Gastroesophageal sphincter (tissue), 4 donors: ENCODE data around the gene ATG14. TPM values are rescaled to one million over a fixed set of nuclear protein-coding genes. Genes with fewer than 3 reads are reported as not detected.
A peak's percentile ranks its signal among the peaks of the same experiment; 100 is the strongest.

Experiments used
- ATAC-seq: fragments of 150-250 bp; one replicate; pipeline ENCODE4 v1.9.1; 2016; ENCODE audit warnings: mild to moderate bottlenecking, moderate library complexity
- H3K27ac ChIP-seq, 4 donors: fragments of 200-600 bp; sonication (generic) in 3 of 4; 1 replicate in 3 of 4; 2 replicates in 1 of 4; pipeline ENCODE4 v1.5.1; 2016 to 2019
- H3K27me3 ChIP-seq: fragments of 200-600 bp; sonication (generic); one replicate; pipeline ENCODE4 v1.5.1; 2019
- H3K36me3 ChIP-seq, 2 donors: fragments of 200-600 bp; sonication (generic); one replicate each; pipeline ENCODE4 v1.5.1; 2019; ENCODE audit warnings: control low read depth in 1 of 2
- H3K4me1 ChIP-seq, 3 donors: fragments of 200-600 bp; sonication (generic); 1 replicate in 2 of 3; 2 replicates in 1 of 3; pipeline ENCODE4 v1.5.1; 2016 to 2019; ENCODE audit warnings: control low read depth in 2 of 3
- H3K4me3 ChIP-seq, 2 donors: fragments of 200-600 bp; sonication (generic); one replicate each; pipeline ENCODE4 v1.5.1; 2019; ENCODE audit warnings: mild to moderate bottlenecking in 1 of 2, moderate library complexity in 1 of 2
- H3K9me3 ChIP-seq, 3 donors: fragments of 200-600 bp; sonication (generic); one replicate each; pipeline ENCODE4 v1.5.1; 2017 to 2019; ENCODE audit warnings: control low read depth in 2 of 3
- CTCF ChIP-seq, 4 experiments: fragments of 200-600 bp in 2 of 4; fragments of 450-650 bp in 2 of 4; sonication (generic) in 1 of 4; IDR thresholded peaks; one replicate each; pipeline ENCODE4 v1.5.1; 2017 to 2019; ENCODE audit warnings: antibody characterized with exemption in 4 of 4, mild to moderate bottlenecking in 2 of 4, moderate library complexity in 2 of 4
- EP300 ChIP-seq: sonication (generic); formaldehyde crosslinking; IDR thresholded peaks from one replicate; pipeline ENCODE4 v1.6.1; 2017; ENCODE audit warnings: antibody characterized with exemption, mild to moderate bottlenecking
- POLR2A ChIP-seq, 2 donors: fragments of 450-650 bp; IDR thresholded peaks; one replicate each; pipeline ENCODE4 v1.6.1; 2017; ENCODE audit warnings: antibody characterized with exemption in 2 of 2, mild to moderate bottlenecking in 2 of 2, moderate library complexity in 1 of 2
- POLR2AphosphoS5 ChIP-seq: sonication (generic); formaldehyde crosslinking; IDR thresholded peaks from one replicate; pipeline ENCODE4 v1.6.1; 2017; ENCODE audit warnings: antibody characterized with exemption
- WGBS, 2 donors: methylation state at CpG; one replicate each; pipeline ENCODE4 v1.1.5; 2018; ENCODE audit warnings: low coverage in 1 of 2; 5-methylcytosine and 5-hydroxymethylcytosine counted together
- total RNA-seq, 4 donors: library from RNA; depleted of rRNA; stranded (reverse); fragments of >200 nt; gene quantifications; one replicate each; pipeline ENCODE4 v1.1.0, GENCODE V29; 2016

The ATG14 gene
- total RNA-seq, 4 donors from 2014 or later, result 16.4 to 29.9 (median 18.1) TPM

GRCh38 chr14:55433880-55434804, 22.5 kb upstream of the ATG14 start:
- WGBS, 2 donors, result 60 to 73% methylated on average over 2 to 4 of the region's 6 CpGs
- no peak for ATAC-seq
- H3K4me3 ChIP-seq, result no peak overlapping the region
- H3K9me3 ChIP-seq, result no peaks in the 10 kb centered on the region
- no peaks in the 10 kb centered on the region for H3K4me1 ChIP-seq
- H3K27me3 ChIP-seq, result peaks cover 17% of the 10 kb centered on the region
- H3K36me3 ChIP-seq, result no peaks in the 10 kb centered on the region
- TF ChIP-seq CTCF (IDR thresholded peaks at IDR 0.05) (no peak), POLR2A (IDR thresholded peaks at IDR 0.05) (no peak), POLR2AphosphoS5 (no peak), EP300 (no peak)
- H3K27ac ChIP-seq, result no peak overlapping the region

- no peak overlapping the region for H3K4me3 ChIP-seq
- H3K36me3 ChIP-seq, result no peaks in the 10 kb centered on the region
- H3K4me1 ChIP-seq, result no peaks in the 10 kb centered on the region
- no peak for ATAC-seq
- 64 to 81% methylated on average over 3 of the region's 3 CpGs for WGBS, 2 donors
- H3K9me3 ChIP-seq, result no peaks in the 10 kb centered on the region
- no peak overlapping the region for H3K27ac ChIP-seq
- peaks cover 9% of the 10 kb centered on the region for H3K27me3 ChIP-seq
- TF ChIP-seq EP300 (no peak), CTCF (IDR thresholded peaks at IDR 0.05) (no peak), POLR2AphosphoS5 (no peak), POLR2A (IDR thresholded peaks at IDR 0.05) (no peak)
Measured at GRCh38 chr14:55432628-55433027, 21.0 kb upstream of the ATG14 start.

GRCh38 chr14:55430024-55430690, 18.5 kb upstream of the ATG14 start:
- 0% methylated on average over 1 of the region's 1 CpG for WGBS, 2 donors
- Histone ChIP-seq H3K4me3 (no peak overlapping the region), H3K27me3 (no peaks in the 10 kb centered on the region), H3K4me1 (no peaks in the 10 kb centered on the region), H3K36me3 (no peaks in the 10 kb centered on the region), H3K27ac (no peak overlapping the region), H3K9me3 (no peaks in the 10 kb centered on the region)
- no peak for TF ChIP-seq POLR2AphosphoS5
- TF ChIP-seq EP300, result no peak
- no peak for TF ChIP-seq POLR2A (IDR thresholded peaks at IDR 0.05)
- peak in 2 of 4 experiments; percentile 10 to 47 for TF ChIP-seq CTCF (IDR thresholded peaks at IDR 0.05)
- ATAC-seq, result no peak

- H3K27me3 ChIP-seq, result no peaks in the 10 kb centered on the region
- TF ChIP-seq EP300 (no peak), CTCF (IDR thresholded peaks at IDR 0.05) (no peak), POLR2AphosphoS5 (no peak)
- H3K4me3 ChIP-seq, result no peak overlapping the region
- H3K4me1 ChIP-seq, result no peaks in the 10 kb centered on the region
- H3K27ac ChIP-seq, result no peak overlapping the region
- ATAC-seq, result no peak
- no peaks in the 10 kb centered on the region for H3K9me3 ChIP-seq
- H3K36me3 ChIP-seq, result no peaks in the 10 kb centered on the region
- 70 to 80% methylated on average over 1 to 6 of the region's 7 CpGs for WGBS, 2 donors
Measured at GRCh38 chr14:55427439-55427838, 15.8 kb upstream of the ATG14 start.
